ENCODE data around the gene YEATS4.

The YEATS4 gene

GRCh38 chr12:69339999-69340398 is 19.5 kb upstream of the YEATS4 start:
- Histone ChIP-seq H3K27me3 (ENCODE audit: insufficient read depth, poor library complexity, severe bottlenecking) (no peaks in the 10 kb centered on the region), H3K27ac (replicated peaks) (peak overlapping the region; percentile 85)

GRCh38 chr12:69341328-69341727 is 18.2 kb upstream of the YEATS4 start:
- peak; percentile 82 to 91 for DNase-seq (ENCODE audit: low read depth in 1 of 2, low spot score in 1 of 2)
- H3K27ac ChIP-seq (replicated peaks) = peak overlapping the region; percentile 85

More at GRCh38 chr12:69339999-69340398, 19.5 kb upstream of the YEATS4 start:
- H3K4me3 ChIP-seq (replicated peaks; ENCODE audit: insufficient read depth, low read length) = no peak overlapping the region
- DNase-seq (ENCODE audit: low read depth in 1 of 2, low spot score in 1 of 2) = peak in 1 of 2 experiments; percentile 65
- no peak for TF ChIP-seq GABPA (IDR thresholded peaks at IDR 0.05; ENCODE audit: low read depth)
- no peak for TF ChIP-seq SPI1 (IDR thresholded peaks at IDR 0.05; ENCODE audit: borderline replicate concordance, low read depth)
- TF ChIP-seq POLR2AphosphoS5 (IDR thresholded peaks at IDR 0.05; ENCODE audit: low read depth) = no peak
- no peak for TF ChIP-seq REST (IDR thresholded peaks at IDR 0.05; ENCODE audit: insufficient replicate concordance, low read depth)
- no peak for TF ChIP-seq CTCF (IDR thresholded peaks at IDR 0.05; ENCODE audit: insufficient read depth, low read length)

More at GRCh38 chr12:69341328-69341727, 18.2 kb upstream of the YEATS4 start:
- Histone ChIP-seq H3K27me3 (ENCODE audit: insufficient read depth, poor library complexity, severe bottlenecking) (no peaks in the 10 kb centered on the region), H3K4me3 (replicated peaks; ENCODE audit: insufficient read depth, low read length) (no peak overlapping the region)
- TF ChIP-seq GABPA (IDR thresholded peaks at IDR 0.05; ENCODE audit: low read depth) = no peak
- TF ChIP-seq REST (IDR thresholded peaks at IDR 0.05; ENCODE audit: insufficient replicate concordance, low read depth) = peak; percentile 76
- TF ChIP-seq POLR2AphosphoS5 (IDR thresholded peaks at IDR 0.05; ENCODE audit: low read depth) = peak; percentile 64; the same call in 1 of the 2 replicates
- TF ChIP-seq SPI1 (IDR thresholded peaks at IDR 0.05; ENCODE audit: borderline replicate concordance, low read depth) = no peak
- TF ChIP-seq CTCF (IDR thresholded peaks at IDR 0.05; ENCODE audit: insufficient read depth, low read length) = no peak
